Measurements from ENCODE around the gene TSPAN10. TPM values are rescaled to one million over a fixed set of nuclear protein-coding genes. Genes with fewer than 3 reads are reported as not detected.
"Not testable (repeated sequence)": the region's sequence is repeated elsewhere in the genome, so short reads cannot be mapped to it uniquely, and the experiment has no call there.

The TSPAN10 gene
- total RNA-seq, 3 donors from 2014 or later, result 0.27 to 0.47 (median 0.41) TPM

- H3K4me3 ChIP-seq, result no peak overlapping the region
- ATAC-seq, result no peak
- TF ChIP-seq, protein P1, sequence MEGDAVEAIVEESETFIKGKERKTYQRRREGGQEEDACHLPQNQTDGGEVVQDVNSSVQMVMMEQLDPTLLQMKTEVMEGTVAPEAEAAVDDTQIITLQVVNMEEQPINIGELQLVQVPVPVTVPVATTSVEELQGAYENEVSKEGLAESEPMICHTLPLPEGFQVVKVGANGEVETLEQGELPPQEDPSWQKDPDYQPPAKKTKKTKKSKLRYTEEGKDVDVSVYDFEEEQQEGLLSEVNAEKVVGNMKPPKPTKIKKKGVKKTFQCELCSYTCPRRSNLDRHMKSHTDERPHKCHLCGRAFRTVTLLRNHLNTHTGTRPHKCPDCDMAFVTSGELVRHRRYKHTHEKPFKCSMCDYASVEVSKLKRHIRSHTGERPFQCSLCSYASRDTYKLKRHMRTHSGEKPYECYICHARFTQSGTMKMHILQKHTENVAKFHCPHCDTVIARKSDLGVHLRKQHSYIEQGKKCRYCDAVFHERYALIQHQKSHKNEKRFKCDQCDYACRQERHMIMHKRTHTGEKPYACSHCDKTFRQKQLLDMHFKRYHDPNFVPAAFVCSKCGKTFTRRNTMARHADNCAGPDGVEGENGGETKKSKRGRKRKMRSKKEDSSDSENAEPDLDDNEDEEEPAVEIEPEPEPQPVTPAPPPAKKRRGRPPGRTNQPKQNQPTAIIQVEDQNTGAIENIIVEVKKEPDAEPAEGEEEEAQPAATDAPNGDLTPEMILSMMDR (IDR thresholded peaks at IDR 0.05), result no peak
- intact Hi-C loops (cut with DNase I, micrococcal nuclease), result no loop called here
- no peak for DNase-seq
- no peaks in the 10 kb centered on the region for H3K4me1 ChIP-seq (ENCODE audit: low read depth)
- peaks cover 10% of the 10 kb centered on the region for H3K36me3 ChIP-seq (ENCODE audit: low read depth)
- H3K9me3 ChIP-seq, result no peaks in the 10 kb centered on the region
Observed at GRCh38 chr17:81616877-81617276, 20.1 kb upstream of the TSPAN10 start.

GRCh38 chr17:81618307-81618706, 18.7 kb upstream of the TSPAN10 start:
- H3K9me3 ChIP-seq; intact Hi-C loops (cut with DNase I, micrococcal nuclease); ATAC-seq; H3K4me1 ChIP-seq (ENCODE audit: low read depth); H3K4me3 ChIP-seq; DNase-seq: not testable (repeated sequence)
- H3K36me3 ChIP-seq (ENCODE audit: low read depth), result peaks cover 16% of the 10 kb centered on the region

DNA sequence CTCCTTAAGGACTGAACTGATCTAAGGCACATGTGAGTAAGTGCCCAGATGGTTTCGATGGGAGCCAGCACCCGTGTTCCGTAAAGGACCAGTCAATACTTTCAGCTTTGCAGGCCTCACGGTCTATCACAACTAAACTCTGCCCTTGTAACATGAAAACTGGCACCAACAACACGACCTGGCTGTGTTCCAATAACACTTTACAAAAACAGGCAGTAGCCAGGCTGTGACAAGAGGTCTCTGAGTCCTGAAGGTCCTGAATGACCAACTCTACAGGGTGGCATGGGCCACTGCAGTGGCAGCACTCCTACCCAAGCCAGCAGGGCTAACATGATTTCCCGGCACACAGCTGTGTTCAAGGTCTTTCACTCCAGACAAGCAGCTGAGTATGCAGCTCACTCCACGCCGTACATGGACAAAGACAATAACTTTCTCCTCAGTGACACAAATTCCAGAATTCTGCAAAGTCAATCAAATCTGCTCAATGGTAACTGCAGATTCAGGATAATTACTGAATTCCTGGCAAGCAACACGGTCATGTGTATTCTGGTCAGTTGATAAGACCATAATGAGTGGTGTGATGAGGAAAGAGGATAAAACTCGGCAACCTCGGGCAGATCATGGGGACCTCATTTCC, 15.4 kb upstream of the TSPAN10 start:
- no peaks in the 10 kb centered on the region for H3K9me3 ChIP-seq
- DNase-seq (no peak), ATAC-seq (no peak)
- no peaks in the 10 kb centered on the region for H3K4me1 ChIP-seq (ENCODE audit: low read depth)
- no peak overlapping the region for H3K4me3 ChIP-seq
- H3K36me3 ChIP-seq (ENCODE audit: low read depth), result peaks cover 22% of the 10 kb centered on the region
- intact Hi-C loops (cut with DNase I, micrococcal nuclease), result no loop called here
- TF ChIP-seq, protein P1 (IDR thresholded peaks at IDR 0.05), result no peak

DNA sequence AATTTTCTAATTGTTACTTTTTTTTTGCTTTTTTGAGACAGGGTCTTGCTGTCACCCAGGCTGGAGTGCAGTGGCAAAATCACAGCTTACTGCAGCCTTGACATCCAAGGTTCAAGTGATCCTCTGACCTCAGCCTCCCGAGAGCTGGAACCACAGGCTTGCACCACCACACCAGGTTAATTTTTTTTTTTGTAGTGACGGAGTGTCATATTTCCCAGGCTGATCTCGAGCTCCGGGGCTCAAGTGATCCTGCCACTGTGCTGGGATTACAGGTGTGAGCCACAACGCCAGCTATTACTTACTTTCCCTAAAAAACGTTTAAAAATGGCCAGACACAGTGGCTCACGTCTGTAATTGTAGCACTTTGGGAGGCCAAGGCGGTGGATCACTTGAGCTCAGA, 6.7 kb upstream of the TSPAN10 start:
- Histone ChIP-seq H3K4me3 (no peak overlapping the region), H3K4me1 (ENCODE audit: low read depth) (peaks cover under 1% of the 10 kb centered on the region), H3K9me3 (no peaks in the 10 kb centered on the region), H3K36me3 (ENCODE audit: low read depth) (peaks cover 11% of the 10 kb centered on the region)
- TF ChIP-seq, protein P1 (IDR thresholded peaks at IDR 0.05), result no peak
- intact Hi-C loops (cut with DNase I, micrococcal nuclease), result no loop called here
- ATAC-seq, result no peak
- DNase-seq, result no peak

DNA sequence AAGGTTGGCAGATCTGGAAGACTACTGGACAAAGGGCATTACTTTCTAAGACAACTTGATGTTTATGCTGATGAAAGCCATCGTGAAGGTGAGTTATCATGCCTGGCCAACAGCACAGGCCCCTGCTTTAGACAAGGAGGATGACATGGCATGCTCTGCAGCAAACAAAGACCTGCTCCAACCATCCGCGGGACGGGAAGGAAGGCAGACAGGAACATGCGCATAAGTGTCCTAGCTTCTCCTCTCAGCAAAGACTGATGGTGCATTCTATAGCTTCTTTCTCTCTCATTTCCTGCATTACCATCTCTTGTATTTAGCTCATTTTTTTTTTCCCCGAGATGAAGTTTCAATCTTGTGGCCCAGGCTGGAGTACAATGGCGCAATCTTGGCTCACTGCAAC, 5.5 kb upstream of the TSPAN10 start:
- peaks cover 5% of the 10 kb centered on the region for H3K36me3 ChIP-seq (ENCODE audit: low read depth)
- TF ChIP-seq, protein P1 (IDR thresholded peaks at IDR 0.05), result no peak
- ATAC-seq (no peak), DNase-seq (no peak)
- H3K9me3 ChIP-seq, result no peaks in the 10 kb centered on the region
- H3K4me1 ChIP-seq (ENCODE audit: low read depth), result peaks cover 10% of the 10 kb centered on the region
- intact Hi-C loops (cut with DNase I, micrococcal nuclease), result no loop called here
- no peak overlapping the region for H3K4me3 ChIP-seq

GRCh38 chr17:81635431-81635830, 1.6 kb upstream of the TSPAN10 start:
- intact Hi-C loops (cut with DNase I, micrococcal nuclease), result no loop called here
- H3K9me3 ChIP-seq, result no peaks in the 10 kb centered on the region
- ATAC-seq (peak; percentile 37), DNase-seq (no peak)
- no peaks in the 10 kb centered on the region for H3K36me3 ChIP-seq (ENCODE audit: low read depth)
- TF ChIP-seq, protein P1 (IDR thresholded peaks at IDR 0.05), result no peak
- no peak overlapping the region for H3K4me3 ChIP-seq
- peaks cover 10% of the 10 kb centered on the region for H3K4me1 ChIP-seq (ENCODE audit: low read depth)
